ENCODE measurements around the gene JAML. TPM values are rescaled to one million over a fixed set of nuclear protein-coding genes. Genes with fewer than 3 reads are reported as not detected.

Gene JAML
- total and polyA plus RNA-seq, 2 of the 4 experiments (the other 2 are of a cell fraction) = not detected

DNA sequence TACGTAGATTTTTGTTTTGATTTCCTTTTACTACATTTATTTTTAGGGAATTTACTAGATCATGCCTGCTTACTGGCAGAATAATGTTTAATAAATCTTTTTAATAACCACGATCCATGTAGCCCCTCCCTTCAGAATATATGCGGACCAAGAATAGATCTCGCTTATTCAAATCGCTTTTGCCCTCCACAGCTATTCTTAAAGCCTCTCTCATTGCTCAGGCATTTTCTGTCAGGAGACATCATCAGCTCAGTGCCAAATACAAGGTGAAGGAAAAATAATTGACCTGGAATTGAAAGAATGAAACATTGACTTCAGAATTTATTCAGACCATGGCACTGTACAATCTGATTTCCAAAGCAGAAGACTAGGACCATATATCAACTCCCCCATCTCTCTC lies 10.0 kb upstream of the JAML start:
- in situ Hi-C loops (cut with MboI; ENCODE audit: low sequenced_read_pairs) = no loop called here
- Histone ChIP-seq H3K14ac (replicated peaks; ENCODE audit: low read depth, low read length) (no peak overlapping the region), H3K56ac (ENCODE audit: extremely low read depth, insufficient read depth, low read length) (no peak overlapping the region), H2AFZ (replicated peaks; ENCODE audit: low read length, poor library complexity) (no peak overlapping the region), H4K20me1 (ENCODE audit: insufficient read depth, low read length) (no peaks in the 10 kb centered on the region), H3K27ac (ENCODE audit: insufficient read depth, low read length) (no peak overlapping the region), H3K4ac (ENCODE audit: low read depth, low read length) (no peak overlapping the region), H2BK15ac (ENCODE audit: low read depth, low read length) (no peak overlapping the region), H3K36me3 (ENCODE audit: control insufficient read depth, insufficient read depth, low read length) (no peaks in the 10 kb centered on the region), H2BK5ac (ENCODE audit: low read depth, low read length, poor library complexity, severe bottlenecking) (no peak overlapping the region), H3K23ac (ENCODE audit: low read depth, low read length) (no peak overlapping the region), H2BK120ac (ENCODE audit: low read depth, low read length) (no peak overlapping the region), H4K8ac (ENCODE audit: low read depth in 2 of 2, low read length in 2 of 2) (no peak overlapping the region), H3K9me1 (ENCODE audit: insufficient read depth, low read length) (no peaks in the 10 kb centered on the region), H3K9ac (ENCODE audit: low read depth, low read length) (no peak overlapping the region), H4K91ac (ENCODE audit: insufficient read depth, low read depth, low read length) (no peak overlapping the region), H3K79me1 (ENCODE audit: low read depth in 1 of 2, low read length in 2 of 2) (no peaks in the 10 kb centered on the region), H2BK20ac (ENCODE audit: low read depth, low read length) (no peak overlapping the region), H4K5ac (ENCODE audit: low read depth, low read length) (no peak overlapping the region), H2AK5ac (ENCODE audit: low read depth, low read length) (no peak overlapping the region), H3K27me3 (ENCODE audit: control insufficient read depth, insufficient read depth, low read length) (peaks cover 1% of the 10 kb centered on the region; the same call in 1 of the 2 replicates), H2AK9ac (replicated peaks; ENCODE audit: low read depth, low read length, poor library complexity) (no peak overlapping the region), H3K9me3 (ENCODE audit: control insufficient read depth, insufficient read depth, low read length) (no peaks in the 10 kb centered on the region), H3K4me2 (ENCODE audit: low read depth, low read length) (no peak overlapping the region), H3K4me3 (ENCODE audit: insufficient read depth, low read depth, low read length) (no peak overlapping the region), H3K4me1 (ENCODE audit: control insufficient read depth, insufficient read depth, low read length) (no peaks in the 10 kb centered on the region), H3K18ac (ENCODE audit: low read depth, low read length) (no peak overlapping the region)
- BruUV-seq (replicated peaks) = no TSS peak
- TF ChIP-seq RFX5 (IDR thresholded peaks at IDR 0.05; ENCODE audit: low read depth, low read length) (no peak), BHLHE40 (IDR thresholded peaks at IDR 0.05; ENCODE audit: low read depth, low read length) (no peak), CEBPB (IDR thresholded peaks at IDR 0.05; ENCODE audit: low read depth, low read length) (no peak), FOS (IDR thresholded peaks at IDR 0.05; ENCODE audit: low read depth, low read length) (no peak), POLR2A (IDR thresholded peaks at IDR 0.05; ENCODE audit: low read depth, low read length) (no peak), MAZ (IDR thresholded peaks at IDR 0.05; ENCODE audit: borderline replicate concordance, low read depth, low read length) (no peak), NFE2L2 (IDR thresholded peaks at IDR 0.05; ENCODE audit: low read depth, low read length) (no peak), RCOR1 (IDR thresholded peaks at IDR 0.05; ENCODE audit: insufficient replicate concordance, low read length) (no peak), RAD21 (IDR thresholded peaks at IDR 0.05; ENCODE audit: low read length) (no peak), CHD1 (IDR thresholded peaks at IDR 0.05; ENCODE audit: low read depth, low read length) (no peak), MAFK (IDR thresholded peaks at IDR 0.05; ENCODE audit: low read depth, low read length) (no peak), MXI1 (IDR thresholded peaks at IDR 0.05; ENCODE audit: borderline replicate concordance, low read depth, low read length) (no peak)
- TF ChIP-seq, protein P1, sequence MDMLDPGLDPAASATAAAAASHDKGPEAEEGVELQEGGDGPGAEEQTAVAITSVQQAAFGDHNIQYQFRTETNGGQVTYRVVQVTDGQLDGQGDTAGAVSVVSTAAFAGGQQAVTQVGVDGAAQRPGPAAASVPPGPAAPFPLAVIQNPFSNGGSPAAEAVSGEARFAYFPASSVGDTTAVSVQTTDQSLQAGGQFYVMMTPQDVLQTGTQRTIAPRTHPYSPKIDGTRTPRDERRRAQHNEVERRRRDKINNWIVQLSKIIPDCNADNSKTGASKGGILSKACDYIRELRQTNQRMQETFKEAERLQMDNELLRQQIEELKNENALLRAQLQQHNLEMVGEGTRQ (IDR thresholded peaks at IDR 0.05; ENCODE audit: low read depth, low read length) = no peak
- TF ChIP-seq, protein P2, sequence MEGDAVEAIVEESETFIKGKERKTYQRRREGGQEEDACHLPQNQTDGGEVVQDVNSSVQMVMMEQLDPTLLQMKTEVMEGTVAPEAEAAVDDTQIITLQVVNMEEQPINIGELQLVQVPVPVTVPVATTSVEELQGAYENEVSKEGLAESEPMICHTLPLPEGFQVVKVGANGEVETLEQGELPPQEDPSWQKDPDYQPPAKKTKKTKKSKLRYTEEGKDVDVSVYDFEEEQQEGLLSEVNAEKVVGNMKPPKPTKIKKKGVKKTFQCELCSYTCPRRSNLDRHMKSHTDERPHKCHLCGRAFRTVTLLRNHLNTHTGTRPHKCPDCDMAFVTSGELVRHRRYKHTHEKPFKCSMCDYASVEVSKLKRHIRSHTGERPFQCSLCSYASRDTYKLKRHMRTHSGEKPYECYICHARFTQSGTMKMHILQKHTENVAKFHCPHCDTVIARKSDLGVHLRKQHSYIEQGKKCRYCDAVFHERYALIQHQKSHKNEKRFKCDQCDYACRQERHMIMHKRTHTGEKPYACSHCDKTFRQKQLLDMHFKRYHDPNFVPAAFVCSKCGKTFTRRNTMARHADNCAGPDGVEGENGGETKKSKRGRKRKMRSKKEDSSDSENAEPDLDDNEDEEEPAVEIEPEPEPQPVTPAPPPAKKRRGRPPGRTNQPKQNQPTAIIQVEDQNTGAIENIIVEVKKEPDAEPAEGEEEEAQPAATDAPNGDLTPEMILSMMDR (conservative IDR thresholded peaks at IDR 0.05; ENCODE audit: low read depth, low read length) = no peak
- TF ChIP-seq, protein P3, sequence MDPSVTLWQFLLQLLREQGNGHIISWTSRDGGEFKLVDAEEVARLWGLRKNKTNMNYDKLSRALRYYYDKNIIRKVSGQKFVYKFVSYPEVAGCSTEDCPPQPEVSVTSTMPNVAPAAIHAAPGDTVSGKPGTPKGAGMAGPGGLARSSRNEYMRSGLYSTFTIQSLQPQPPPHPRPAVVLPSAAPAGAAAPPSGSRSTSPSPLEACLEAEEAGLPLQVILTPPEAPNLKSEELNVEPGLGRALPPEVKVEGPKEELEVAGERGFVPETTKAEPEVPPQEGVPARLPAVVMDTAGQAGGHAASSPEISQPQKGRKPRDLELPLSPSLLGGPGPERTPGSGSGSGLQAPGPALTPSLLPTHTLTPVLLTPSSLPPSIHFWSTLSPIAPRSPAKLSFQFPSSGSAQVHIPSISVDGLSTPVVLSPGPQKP (IDR thresholded peaks at IDR 0.05; ENCODE audit: borderline replicate concordance, low read depth, low read length) = no peak
- ChIA-PET POLR2A (ENCODE audit: unreplicated experiment) (no interaction called here), CTCF (no interaction called here)
- intact Hi-C loops (cut with micrococcal nuclease) = no loop called here
- no peak for ATAC-seq (ENCODE audit: low read depth)
- no peak for DNase-seq
- dilution Hi-C loops (cut with HindIII; ENCODE audit: low sequenced_read_pairs, unreplicated experiment) = no loop called here
- WGBS, 2 experiments (ENCODE audit: extremely low coverage in 2 of 2, insufficient read length in 1 of 2) = no CpG with 5 or more reads among the region's 5 CpGs
